OCI-LY1 (cell line): ENCODE data around the gene MYO18B.

ENCODE experiments used
- CTCF ChIP-seq: fragments of 200-600 bp; sonication (generic), shearing (Covaris generic); IDR thresholded peaks from 2 replicates; pipeline ENCODE4 v1.5.1; 2017; ENCODE audit warnings: mild to moderate bottlenecking, antibody characterized with exemption, low read length, moderate library complexity, mixed read lengths
- EZH2 ChIP-seq: fragments of 200-600 bp; sonication (generic), shearing (Covaris generic); IDR thresholded peaks from 2 replicates; pipeline ENCODE4 v1.8.0; 2017; ENCODE audit warnings: borderline replicate concordance, mixed run types, mild to moderate bottlenecking, antibody characterized with exemption, low read length, moderate library complexity, mixed read lengths

- TF ChIP-seq CTCF, result no peak
- TF ChIP-seq EZH2, result no peak
These were observed 12.7 kb upstream of the MYO18B start for GRCh38 chr22:25729016-25729995.
